GM21786 (cell line): ENCODE measurements around the gene SMO.
"Not testable (repeated sequence)": the region's sequence is repeated elsewhere in the genome, so short reads cannot be mapped to it uniquely, and the experiment has no call there.

Experiments used
- ATAC-seq: cut with Tn5 transposase; IDR thresholded peaks from one replicate; pipeline ENCODE4 v1.9.1; 2021; ENCODE audit not compliant: unreplicated experiment

The SMO gene

GRCh38 chr7:129169686-129170440 lies 18.6 kb upstream of the SMO start:
- peak; percentile 71 for ATAC-seq

- ATAC-seq: no peak
Measured at GRCh38 chr7:129170441-129171021, 17.9 kb upstream of the SMO start.

GRCh38 chr7:129173861-129174260 lies 14.6 kb upstream of the SMO start:
- not testable (repeated sequence) for ATAC-seq

- no peak for ATAC-seq
Measured at GRCh38 chr7:129176916-129177710, 11.3 kb upstream of the SMO start.

- no peak for ATAC-seq
Measured at GRCh38 chr7:129184981-129185670, 3.3 kb upstream of the SMO start.

GRCh38 chr7:129186749-129187260 lies 1.6 kb upstream of the SMO start:
- ATAC-seq: no peak

GRCh38 chr7:129187681-129188371 lies 607 bp upstream of the SMO start:
- ATAC-seq: no peak

- no peak for ATAC-seq
Measured at GRCh38 chr7:129188892-129189660, 643 bp downstream of the SMO start.

GRCh38 chr7:129189661-129190310 lies 1.4 kb downstream of the SMO start:
- no peak for ATAC-seq

GRCh38 chr7:129191272-129191671 lies 2.8 kb downstream of the SMO start:
- no peak for ATAC-seq

GRCh38 chr7:129193892-129194291 lies 5.5 kb downstream of the SMO start:
- ATAC-seq: no peak

GRCh38 chr7:129197771-129198170 lies 9.3 kb downstream of the SMO start:
- ATAC-seq: no peak

GRCh38 chr7:129199406-129199805 lies 11.0 kb downstream of the SMO start:
- ATAC-seq: no peak

GRCh38 chr7:129202058-129202777 lies 13.8 kb downstream of the SMO start:
- ATAC-seq: no peak

- no peak for ATAC-seq
Measured at GRCh38 chr7:129203050-129203741, 14.8 kb downstream of the SMO start.

- ATAC-seq: no peak
Measured at GRCh38 chr7:129205126-129205818, 16.8 kb downstream of the SMO start.

- no peak for ATAC-seq
Measured at GRCh38 chr7:129205987-129206785, 17.8 kb downstream of the SMO start.
